Measurements from ENCODE around the gene AUTS2.

- TF ChIP-seq CTCF (IDR thresholded peaks at IDR 0.05; ENCODE audit: low read length) (no peak), EZH2 (IDR thresholded peaks at IDR 0.05; ENCODE audit: borderline replicate concordance, low read length) (no peak)
These were observed 145.8 kb downstream of the AUTS2 start for GRCh38 chr7:69744026-69744425.

Measured in OCI-LY1 (cell line).